Pancreas (tissue), 10 donors: ENCODE measurements around the gene TNPO1. TPM values are rescaled to one million over a fixed set of nuclear protein-coding genes. Genes with fewer than 3 reads are reported as not detected.

Experiments
- ATAC-seq, 4 donors: fragments of 200-7000 bp; cut with Tn5 transposase; one replicate each; pipeline versions ENCODE4 v1.8.0 to v1.9.1; 2020; ENCODE audit warnings: mild to moderate bottlenecking in 4 of 4, moderate library complexity in 4 of 4
- DNase-seq, 6 donors: peaks; one replicate each; pipeline ENCODE4 v3.0.0-alpha.2; 2020
- FAIRE-seq: peaks from 2 replicates; lab custom pipeline; 2012; peaks lifted over from hg19 to GRCh38; lab: Jason Lieb, UNC
- H3K27ac ChIP-seq, 4 donors: fragments of 200-600 bp; sonication (generic); 1 replicate in 3 of 4; 2 replicates in 1 of 4; pipeline versions ENCODE4 v1.5.0 to v1.8.0; 2020
- H3K27me3 ChIP-seq, 4 donors: fragments of 200-600 bp; one replicate each; pipeline ENCODE4 v1.8.0; 2021
- H3K36me3 ChIP-seq, 3 donors: fragments of 200-600 bp; sonication (generic) in 1 of 3; one replicate each; pipeline versions ENCODE4 v1.5.0 to v1.8.0; 2020 to 2021
- H3K4me1 ChIP-seq, 3 donors: fragments of 200-600 bp; one replicate each; pipeline ENCODE4 v1.8.0; 2021
- H3K4me3 ChIP-seq, 4 donors: fragments of 200-600 bp; sonication (generic) in 2 of 4; one replicate each; pipeline versions ENCODE4 v1.5.0 to v1.8.0; 2020 to 2021
- H3K9me3 ChIP-seq, 4 donors: fragments of 200-600 bp; one replicate each; pipeline ENCODE4 v1.8.0; 2021
- CTCF ChIP-seq, 4 donors: fragments of 200-600 bp; sonication (generic) in 3 of 4; IDR thresholded peaks; one replicate each; pipeline versions ENCODE4 v1.5.0 to v1.8.0; 2021; ENCODE audit warnings: antibody characterized with exemption in 4 of 4
- WGBS, 2 donors: extraction: QIAGEN DNeasy Blood & Tissue Kit; methylation state at CpG; one replicate each; pipeline ENCODE4 v1.1.7; 2013; 5-methylcytosine and 5-hydroxymethylcytosine counted together
- intact Hi-C, 3 donors: fragments of 100-400 bp; cut with DNase I; formaldehyde crosslinking; loops; one replicate each; pipeline versions ENCODE4 v1.11.1 to v1.14.2; 2022
- polyA plus RNA-seq, 2 donors: library from polyadenylated mRNA; stranded (reverse); fragments of 200-250 nt; gene quantifications; one replicate each; pipeline ENCODE4 v1.2.3, GENCODE V29; 2013
- total RNA-seq, 6 donors: library from RNA; stranded (reverse); fragmentation: NEBNext Ultra II Directional in 4 of 6; extraction: Animal tissue kit (Norgen Biotek cat#: 25700) in 4 of 6; gene quantifications; one replicate each; pipeline versions ENCODE4 v1.2.1 to v1.2.4, GENCODE V29; 2021 to 2023
- donor health status: healthy with polysubstance abuse.
- donor health status: DM: no; HTN: no; CAD: no; lungs with moderate emphysema.
- donor health status: DM: no; HTN: no; CAD: no.
- donor health status: control.
- donor health status: control.
- donor health status: Bipolar disorder and iron deficiency.
- donor health status: DM: yes; HTN: yes; CAD: no.
- donor health status: DM: no; HTN: no; CAD: no.
- donor health status: DM: no; HTN: no; CAD: no.
- donor health status: DM: yes; HTN: yes; CAD: no.

TNPO1 gene
- total and polyA plus RNA-seq, 8 donors = 5.5 to 58.9 (median 43.3) TPM

- Histone ChIP-seq H3K27me3 (no peaks in the 10 kb centered on the region), H3K9me3 (no peaks in the 10 kb centered on the region), H3K4me1 (peaks cover 5 to 25% (median 8%) of the 10 kb centered on the region in 3 donors), H3K36me3 (no peaks in the 10 kb centered on the region), H3K27ac (peak overlapping the region; percentile 95 to 98 (median 96)), H3K4me3 (peak overlapping the region; percentile 70 to 88 (median 84))
- TF ChIP-seq CTCF (IDR thresholded peaks at IDR 0.05) = no peak
- ATAC-seq = peak; percentile 51 to 74 (median 63)
- 0% methylated on average over 24 of the region's 24 CpGs for WGBS, 2 donors
- intact Hi-C loops = no loop called here
- no peak for FAIRE-seq
- peak in 5 of 6 donors; percentile 59 to 80 (median 63) for DNase-seq
Measured at GRCh38 chr5:72817076-72817481, 618 bp downstream of the TNPO1 start.

- intact Hi-C loops = no loop called here
- no peak for TF ChIP-seq CTCF (IDR thresholded peaks at IDR 0.05)
- no peak for DNase-seq
- H3K9me3 ChIP-seq = no peaks in the 10 kb centered on the region
- ATAC-seq = no peak
- WGBS, 2 donors = 9 to 17% methylated on average over 6 of the region's 6 CpGs
- H3K4me3 ChIP-seq = peak overlapping the region; percentile 70 to 88 (median 84)
- FAIRE-seq = no peak
- no peaks in the 10 kb centered on the region for H3K27me3 ChIP-seq
- H3K27ac ChIP-seq = peak overlapping the region; percentile 95 to 98 (median 96)
- H3K4me1 ChIP-seq = peaks cover 5 to 25% (median 9%) of the 10 kb centered on the region in 3 donors
- H3K36me3 ChIP-seq = no peaks in the 10 kb centered on the region
Measured at GRCh38 chr5:72817671-72818266, 1.3 kb downstream of the TNPO1 start.

GRCh38 chr5:72818866-72819534 lies 2.5 kb downstream of the TNPO1 start:
- Histone ChIP-seq H3K9me3 (no peaks in the 10 kb centered on the region), H3K27ac (no peak overlapping the region), H3K27me3 (no peaks in the 10 kb centered on the region), H3K4me1 (peaks cover 5 to 27% (median 9%) of the 10 kb centered on the region in 3 donors), H3K36me3 (no peaks in the 10 kb centered on the region), H3K4me3 (no peak overlapping the region)
- WGBS, 2 donors = 30 to 40% methylated on average over 5 of the region's 5 CpGs
- intact Hi-C loops = no loop called here
- ATAC-seq (peak in 2 of 4 donors; percentile 8 to 19), FAIRE-seq (no peak), DNase-seq (peak; percentile 27 to 70 (median 56))
- TF ChIP-seq CTCF (IDR thresholded peaks at IDR 0.05) = peak in 3 of 4 donors; percentile 32 to 36 (median 35)

GRCh38 chr5:72821776-72822175 lies 5.3 kb downstream of the TNPO1 start:
- Histone ChIP-seq H3K27ac (no peak overlapping the region), H3K9me3 (no peaks in the 10 kb centered on the region), H3K36me3 (no peaks in the 10 kb centered on the region), H3K4me1 (peaks cover 5 to 18% (median 7%) of the 10 kb centered on the region in 3 donors), H3K4me3 (no peak overlapping the region), H3K27me3 (no peaks in the 10 kb centered on the region)
- DNase-seq (no peak), ATAC-seq (no peak), FAIRE-seq (no peak)
- WGBS, 2 donors = 58 to 65% methylated on average over 2 of the region's 2 CpGs
- TF ChIP-seq CTCF (IDR thresholded peaks at IDR 0.05) = no peak
- intact Hi-C loops = no loop called here

- no peak for DNase-seq
- no peak for FAIRE-seq
- no peak for ATAC-seq
- H3K9me3 ChIP-seq = no peaks in the 10 kb centered on the region
- no peak for TF ChIP-seq CTCF (IDR thresholded peaks at IDR 0.05)
- 95 to 98% methylated on average over 2 of the region's 2 CpGs for WGBS, 2 donors
- no peaks in the 10 kb centered on the region for H3K27me3 ChIP-seq
- peaks cover 5 to 17% (median 7%) of the 10 kb centered on the region in 3 donors for H3K4me1 ChIP-seq
- no peak overlapping the region for H3K27ac ChIP-seq
- intact Hi-C loops = no loop called here
- no peaks in the 10 kb centered on the region for H3K36me3 ChIP-seq
- no peak overlapping the region for H3K4me3 ChIP-seq
Measured at GRCh38 chr5:72822944-72823343, 6.5 kb downstream of the TNPO1 start.
